GM12865 (cell line): Measurements from ENCODE around the gene FRMD3.

ENCODE experiments used
- DNase-seq: peaks from one replicate; pipeline ENCODE4 v3.0.0; 2010; ENCODE audit warnings: low read depth
- H3K4me3 ChIP-seq: 2 replicates; pipeline ENCODE4 v1.5.1; 2011; ENCODE audit warnings: mild to moderate bottlenecking, low read depth, low read length, control low read depth
- TF ChIP-seq, protein P1 (sequence below): IDR thresholded peaks from 2 replicates; pipeline ENCODE4 v1.5.1; 2011; ENCODE audit warnings: low read length, control low read depth, low read depth, inconsistent platforms; ENCODE audit not compliant: insufficient read depth; ENCODE audit errors: missing control alignments

FRMD3 gene

DNA sequence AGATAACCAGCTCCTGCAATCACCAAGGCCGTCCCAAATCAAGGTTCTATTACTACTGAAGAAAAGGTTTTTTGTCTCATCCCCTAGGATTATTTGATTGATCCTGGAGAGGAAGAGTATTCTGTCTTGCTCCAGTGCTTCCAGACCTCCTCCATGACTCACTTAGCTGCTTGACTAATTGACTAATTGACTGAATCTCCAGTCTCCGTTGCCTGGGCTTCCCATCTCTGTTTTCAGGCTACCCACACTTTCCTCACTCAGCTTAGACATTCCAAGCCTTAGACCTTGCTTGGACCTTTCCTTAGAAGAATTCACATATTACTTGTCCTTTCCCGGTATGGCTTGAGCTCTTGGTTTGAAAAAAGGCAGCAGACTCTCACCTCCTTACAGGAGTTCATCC lies 60.6 kb downstream of the FRMD3 start:
- TF ChIP-seq, protein P1, sequence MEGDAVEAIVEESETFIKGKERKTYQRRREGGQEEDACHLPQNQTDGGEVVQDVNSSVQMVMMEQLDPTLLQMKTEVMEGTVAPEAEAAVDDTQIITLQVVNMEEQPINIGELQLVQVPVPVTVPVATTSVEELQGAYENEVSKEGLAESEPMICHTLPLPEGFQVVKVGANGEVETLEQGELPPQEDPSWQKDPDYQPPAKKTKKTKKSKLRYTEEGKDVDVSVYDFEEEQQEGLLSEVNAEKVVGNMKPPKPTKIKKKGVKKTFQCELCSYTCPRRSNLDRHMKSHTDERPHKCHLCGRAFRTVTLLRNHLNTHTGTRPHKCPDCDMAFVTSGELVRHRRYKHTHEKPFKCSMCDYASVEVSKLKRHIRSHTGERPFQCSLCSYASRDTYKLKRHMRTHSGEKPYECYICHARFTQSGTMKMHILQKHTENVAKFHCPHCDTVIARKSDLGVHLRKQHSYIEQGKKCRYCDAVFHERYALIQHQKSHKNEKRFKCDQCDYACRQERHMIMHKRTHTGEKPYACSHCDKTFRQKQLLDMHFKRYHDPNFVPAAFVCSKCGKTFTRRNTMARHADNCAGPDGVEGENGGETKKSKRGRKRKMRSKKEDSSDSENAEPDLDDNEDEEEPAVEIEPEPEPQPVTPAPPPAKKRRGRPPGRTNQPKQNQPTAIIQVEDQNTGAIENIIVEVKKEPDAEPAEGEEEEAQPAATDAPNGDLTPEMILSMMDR: no peak
- no peak for DNase-seq
- no peak overlapping the region for H3K4me3 ChIP-seq

GRCh38 chr9:83477120-83477519 lies 61.1 kb downstream of the FRMD3 start:
- TF ChIP-seq, protein P1: no peak
- DNase-seq: peak; percentile 1
- H3K4me3 ChIP-seq: no peak overlapping the region

GRCh38 chr9:83476513-83476912 lies 61.7 kb downstream of the FRMD3 start:
- no peak overlapping the region for H3K4me3 ChIP-seq
- TF ChIP-seq, protein P1: no peak
- no peak for DNase-seq

GRCh38 chr9:83475741-83476140 lies 62.5 kb downstream of the FRMD3 start:
- no peak overlapping the region for H3K4me3 ChIP-seq
- DNase-seq: no peak
- TF ChIP-seq, protein P1: no peak

DNA sequence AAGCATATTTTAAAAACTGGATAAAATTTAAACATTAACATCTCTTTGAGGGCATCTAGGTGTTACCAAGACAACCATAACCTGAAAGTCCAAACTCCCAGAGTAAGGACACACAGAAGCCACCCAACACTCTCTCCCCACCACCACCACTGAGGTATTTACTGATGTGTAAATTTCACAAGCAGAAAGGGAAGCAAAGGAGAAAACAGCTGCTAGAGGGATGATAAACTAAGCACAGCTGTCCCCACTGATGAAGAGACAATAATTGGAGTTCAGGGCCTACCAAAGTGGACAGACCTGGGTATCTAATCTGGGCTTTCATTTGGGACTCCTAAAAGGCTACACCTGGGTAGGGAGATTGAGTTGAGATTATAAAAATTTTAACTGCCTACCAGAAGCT lies 63.6 kb downstream of the FRMD3 start:
- TF ChIP-seq, protein P1: no peak
- DNase-seq: no peak

GRCh38 chr9:83473488-83473971 lies 64.7 kb downstream of the FRMD3 start:
- TF ChIP-seq, protein P1: no peak
- peak; percentile 18 for DNase-seq
- peak overlapping the region; percentile 31 for H3K4me3 ChIP-seq

More for the DNA sequence above, 63.6 kb downstream of the FRMD3 start:
- no peak overlapping the region for H3K4me3 ChIP-seq

- no peak for DNase-seq
- TF ChIP-seq, protein P1: no peak
Measured at GRCh38 chr9:83472764-83473163, 65.4 kb downstream of the FRMD3 start.

More at GRCh38 chr9:83472764-83473163, 65.4 kb downstream of the FRMD3 start:
- no peak overlapping the region for H3K4me3 ChIP-seq
